ENCODE data around the gene OR2V1. TPM values are rescaled to one million over a fixed set of nuclear protein-coding genes. Genes with fewer than 3 reads are reported as not detected.
"Not testable (repeated sequence)": the region's sequence is repeated elsewhere in the genome, so short reads cannot be mapped to it uniquely, and the experiment has no call there.

The OR2V1 gene
- total RNA-seq, 1 donor, result not detected

DNA sequence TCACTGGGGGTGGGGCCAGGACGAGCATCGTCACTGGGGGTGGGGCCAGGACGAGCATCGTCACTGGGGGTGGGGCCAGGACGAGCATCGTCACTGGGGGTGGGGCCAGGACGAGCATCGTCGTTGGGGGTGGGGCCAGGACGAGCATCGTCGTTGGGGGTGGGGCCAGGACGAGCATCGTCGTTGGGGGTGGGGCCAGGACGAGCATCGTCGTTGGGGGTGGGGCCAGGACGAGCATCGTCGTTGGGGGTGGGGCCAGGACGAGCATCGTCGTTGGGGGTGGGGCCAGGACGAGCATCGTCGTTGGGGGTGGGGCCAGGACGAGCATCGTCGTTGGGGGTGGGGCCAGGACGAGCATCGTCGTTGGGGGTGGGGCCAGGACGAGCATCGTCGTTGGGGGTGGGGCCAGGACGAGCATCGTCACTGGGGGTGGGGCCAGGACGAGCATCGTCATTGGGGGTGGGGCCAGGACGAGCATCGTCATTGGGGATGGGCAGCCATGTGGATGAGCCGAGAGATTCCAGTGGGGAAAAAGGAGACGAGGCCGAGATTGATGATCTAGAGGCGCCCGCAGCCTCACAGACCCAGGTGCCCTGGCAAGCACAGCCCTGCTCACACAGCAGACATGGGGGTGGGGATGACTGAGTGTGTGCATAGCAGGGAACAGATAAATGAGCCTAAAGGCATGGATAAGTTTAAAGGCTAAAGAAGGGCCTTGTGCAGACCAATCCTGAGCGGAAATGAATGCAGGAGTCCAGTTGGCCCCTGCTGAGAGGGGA is 30.0 kb upstream of the OR2V1 start:
- DNase-seq (ENCODE audit: low read depth in 2 of 3, low spot score in 2 of 3), result peak in 2 of 3 donors; percentile 15 to 55

DNA sequence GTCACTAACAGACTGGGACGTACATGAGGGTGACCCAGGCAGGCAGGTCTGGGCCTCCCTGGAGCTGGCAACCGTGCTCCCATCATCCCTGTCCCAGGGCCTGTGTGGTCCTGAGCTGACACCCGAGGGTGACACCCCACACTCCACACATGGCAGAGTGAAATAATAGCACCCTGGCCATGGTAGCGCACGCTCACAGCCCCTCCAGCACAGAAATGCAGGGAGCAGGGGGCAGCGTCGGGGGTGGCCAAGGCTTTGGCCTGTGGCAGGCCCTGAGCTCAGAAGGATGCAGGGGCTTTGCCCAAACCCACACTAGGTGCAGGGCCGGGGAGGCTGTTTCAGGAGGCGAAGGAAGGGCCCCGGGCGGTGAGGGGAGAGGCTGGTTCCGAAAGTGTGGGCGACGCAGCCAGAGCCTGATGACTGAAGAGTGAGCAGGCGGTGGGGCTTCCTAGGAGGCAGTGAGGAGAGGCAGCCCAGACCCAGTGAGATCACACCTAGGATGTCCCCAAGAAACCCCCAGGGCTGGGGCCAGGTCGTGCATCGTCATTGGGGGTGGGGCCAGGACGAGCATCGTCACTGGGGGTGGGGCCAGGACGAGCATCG is 29.3 kb upstream of the OR2V1 start:
- DNase-seq (ENCODE audit: low read depth in 2 of 3, low spot score in 2 of 3), result peak; percentile 62 to 72 (median 66)

DNA sequence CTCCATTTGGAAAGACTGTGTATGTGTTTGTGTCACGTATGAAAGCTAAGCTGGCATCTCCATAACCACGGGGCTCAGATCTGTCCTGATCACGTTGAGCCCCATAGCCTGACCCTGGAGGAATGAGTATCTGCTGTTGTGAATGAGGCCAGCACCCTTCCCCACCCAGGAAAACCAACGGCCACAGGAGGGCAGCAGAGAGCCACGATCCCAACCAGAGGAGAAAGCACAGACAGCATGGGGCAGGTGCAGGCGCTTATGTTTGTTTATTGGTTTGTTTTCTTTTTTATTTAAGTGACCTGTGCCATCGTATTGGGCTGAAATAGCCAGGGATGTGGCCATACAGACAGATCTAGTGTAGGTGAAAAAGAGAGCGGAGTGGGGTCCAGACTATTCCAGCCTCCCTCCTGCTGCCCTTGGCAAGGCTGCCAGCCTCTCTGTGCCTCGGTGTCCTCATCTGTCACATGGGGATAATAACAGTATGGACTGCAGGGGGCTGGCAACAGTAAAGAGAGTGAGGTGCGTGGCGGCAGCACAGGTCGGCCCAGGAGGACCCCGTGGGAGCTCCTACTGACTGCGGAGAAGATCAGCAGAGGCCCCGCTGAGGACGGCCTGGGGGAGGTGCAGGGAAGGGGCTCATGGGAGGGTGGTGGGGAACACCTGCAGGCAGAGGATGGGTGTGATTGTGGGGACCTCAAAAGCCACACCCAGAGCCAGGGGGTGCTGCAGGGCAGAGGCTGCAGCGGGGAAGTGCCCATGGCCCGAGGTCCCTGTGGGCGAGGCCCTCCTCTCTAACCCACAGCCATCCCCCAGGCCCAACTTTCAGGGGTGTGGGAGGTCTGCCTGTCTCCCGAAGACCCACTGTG is 28.6 kb upstream of the OR2V1 start:
- peak; percentile 61 to 80 (median 74) for DNase-seq (ENCODE audit: low read depth in 2 of 3, low spot score in 2 of 3)

DNA sequence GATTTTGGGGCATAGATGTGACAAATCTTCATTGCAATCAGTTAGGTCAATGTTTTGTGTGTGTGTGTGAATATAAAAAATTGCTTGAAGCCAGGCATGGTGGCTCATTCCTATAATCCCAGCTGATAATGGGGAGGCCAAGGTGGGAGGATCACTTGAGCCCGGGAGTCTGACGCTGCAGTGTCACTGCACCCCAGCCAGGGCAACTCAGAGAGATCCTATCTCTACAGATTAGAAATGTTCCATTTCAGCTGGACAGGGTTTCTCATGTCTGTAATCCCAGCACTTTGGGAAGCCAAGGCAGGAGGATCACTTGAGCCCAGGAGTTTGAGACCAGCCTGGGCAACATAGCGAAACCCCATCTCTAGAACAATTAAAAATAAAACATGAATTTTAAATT is 27.9 kb upstream of the OR2V1 start:
- no peak for DNase-seq (ENCODE audit: low read depth in 2 of 3, low spot score in 2 of 3)

DNA sequence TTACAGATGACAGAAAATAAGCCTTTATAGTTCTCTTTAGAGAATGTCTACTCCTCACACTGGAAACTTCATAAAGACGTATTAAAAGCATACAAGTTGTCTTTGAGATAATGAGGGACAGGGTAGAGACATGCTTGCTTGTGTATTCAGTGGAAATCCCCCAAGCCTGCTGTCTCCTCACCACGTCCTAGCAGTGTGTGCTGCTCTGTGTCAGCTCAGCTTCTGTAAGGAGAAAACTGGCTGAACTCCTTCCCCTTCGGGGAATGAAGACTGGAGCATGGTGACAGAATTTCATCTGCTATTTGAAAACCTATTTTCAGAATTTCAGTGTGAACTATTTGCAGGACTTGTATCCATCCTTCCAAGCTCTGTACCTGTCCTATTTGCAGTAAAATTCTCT is 25.8 kb upstream of the OR2V1 start:
- no peak for DNase-seq (ENCODE audit: low read depth in 2 of 3, low spot score in 2 of 3)

DNA sequence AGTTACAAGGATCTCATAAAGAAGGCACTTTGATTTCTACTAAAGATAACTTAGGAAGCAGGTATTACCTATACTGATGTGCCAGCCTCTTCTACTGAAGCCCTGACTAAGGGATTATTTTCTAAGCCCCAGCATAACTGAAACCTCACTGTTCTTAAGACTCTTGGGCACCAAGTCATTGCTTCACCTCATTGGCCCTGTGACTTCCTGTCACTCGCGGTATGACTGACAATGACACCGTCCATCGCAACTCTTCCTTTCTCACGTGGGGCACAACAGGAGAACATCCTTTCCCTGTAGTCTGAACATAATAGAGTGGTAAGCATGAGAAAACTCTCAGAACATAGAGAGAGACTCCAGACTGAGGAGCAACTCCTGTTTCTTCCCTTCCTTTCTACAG is 22.8 kb upstream of the OR2V1 start:
- DNase-seq (ENCODE audit: low read depth in 2 of 3, low spot score in 2 of 3), result no peak

DNA sequence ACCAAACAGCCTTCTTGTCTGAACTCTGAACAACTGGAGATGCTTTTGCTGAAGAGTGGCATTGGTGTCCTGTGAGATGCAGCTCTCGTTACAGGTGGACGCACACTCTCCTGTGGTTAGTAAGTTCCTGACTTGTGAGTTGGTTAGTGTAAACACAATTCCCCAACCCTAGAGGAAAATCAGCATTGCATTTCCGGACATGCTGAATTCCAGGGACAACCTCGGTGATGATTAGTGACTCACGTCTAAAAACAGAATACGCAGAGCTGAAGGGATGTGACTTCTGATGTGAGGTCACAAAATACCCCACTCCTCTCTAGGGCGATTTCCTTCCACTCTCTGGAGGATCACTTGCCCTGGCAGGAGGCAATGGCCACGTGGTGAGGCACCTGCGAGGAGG is 21.4 kb upstream of the OR2V1 start:
- DNase-seq (ENCODE audit: low read depth in 2 of 3, low spot score in 2 of 3), result no peak

DNA sequence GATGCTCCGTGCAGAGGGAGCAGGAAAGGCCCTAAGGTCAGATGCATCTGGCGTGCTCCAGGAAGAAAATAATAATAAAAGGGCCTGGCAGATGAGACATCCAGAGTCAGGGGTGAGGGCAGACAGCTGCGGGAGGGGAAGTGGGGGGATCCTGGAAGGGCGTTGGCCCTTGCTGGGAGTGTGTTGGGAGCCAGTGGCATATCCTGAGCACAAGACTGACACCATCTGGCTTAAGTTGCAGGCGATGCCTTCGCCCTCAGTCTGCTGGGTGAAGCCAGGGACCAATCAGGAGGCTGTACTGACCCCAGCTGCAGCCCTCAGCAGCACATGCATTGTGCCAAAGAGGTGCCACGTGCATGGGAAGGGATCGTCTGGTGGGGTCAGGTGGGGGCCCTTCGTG is 20.2 kb upstream of the OR2V1 start:
- DNase-seq (ENCODE audit: low read depth in 2 of 3, low spot score in 2 of 3), result no peak

DNA sequence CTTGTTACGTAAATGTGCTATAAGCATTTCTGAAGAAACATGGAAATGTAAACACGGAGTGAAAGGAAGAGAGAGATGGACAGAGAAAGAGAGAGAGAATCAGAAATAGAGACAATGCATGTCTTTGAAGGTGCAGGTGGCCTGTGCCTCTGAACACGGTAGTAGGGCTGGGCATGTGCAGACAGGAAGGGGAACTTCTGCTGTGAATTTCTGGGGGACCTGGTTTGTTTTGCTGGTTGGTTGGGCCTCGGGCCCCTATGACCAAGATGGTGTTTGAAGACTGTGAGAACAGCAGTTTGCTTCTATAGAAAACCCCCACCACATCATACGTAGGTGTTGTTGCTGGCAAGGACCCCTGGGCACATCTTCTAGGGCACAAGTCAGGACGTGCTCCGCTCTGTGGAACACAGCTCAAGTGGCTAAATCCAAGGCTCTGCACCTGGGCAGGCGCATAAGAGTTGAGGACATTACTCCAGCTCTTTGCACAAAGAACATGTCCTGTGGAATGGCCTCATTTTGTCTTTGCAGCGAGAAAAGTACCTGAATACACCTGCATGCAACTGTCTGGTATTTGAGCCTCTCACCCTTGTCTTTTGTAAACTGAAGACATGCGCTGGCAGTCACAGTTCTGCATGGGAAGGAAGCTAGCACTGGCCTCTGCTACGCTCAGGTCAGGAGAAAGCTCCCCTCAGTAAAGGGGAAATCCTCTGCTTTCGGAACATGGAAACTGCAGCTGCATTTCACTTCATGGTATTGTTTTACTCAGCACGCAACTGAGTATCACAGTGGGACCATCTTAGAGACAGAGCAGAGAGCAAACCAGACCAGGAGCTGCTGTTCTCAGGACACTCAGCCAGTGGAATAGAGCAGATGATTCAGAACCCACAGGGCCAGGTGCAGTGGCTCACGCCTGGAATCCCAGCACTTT is 19.1 kb upstream of the OR2V1 start:
- no peak for DNase-seq (ENCODE audit: low read depth in 2 of 3, low spot score in 2 of 3)

DNA sequence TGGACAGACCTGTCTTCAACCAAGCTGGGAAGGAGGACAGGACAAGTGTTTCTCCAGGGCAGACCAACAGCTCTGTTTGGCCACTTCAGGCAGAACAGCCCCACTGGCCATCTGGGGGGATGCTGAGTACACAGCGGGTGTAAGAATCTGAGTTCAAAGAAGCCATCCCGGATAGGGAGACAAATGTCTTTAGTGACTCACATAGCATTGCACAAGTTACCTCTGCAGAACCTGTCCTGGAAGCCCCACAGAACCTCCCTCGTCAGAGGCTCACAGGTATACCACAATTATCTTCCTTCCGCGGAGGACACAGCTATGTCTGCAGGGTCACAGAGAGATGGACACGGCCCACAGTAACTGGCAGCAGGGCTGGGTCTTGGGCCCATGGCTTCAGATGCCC is 18.4 kb upstream of the OR2V1 start:
- no peak for DNase-seq (ENCODE audit: low read depth in 2 of 3, low spot score in 2 of 3)

DNA sequence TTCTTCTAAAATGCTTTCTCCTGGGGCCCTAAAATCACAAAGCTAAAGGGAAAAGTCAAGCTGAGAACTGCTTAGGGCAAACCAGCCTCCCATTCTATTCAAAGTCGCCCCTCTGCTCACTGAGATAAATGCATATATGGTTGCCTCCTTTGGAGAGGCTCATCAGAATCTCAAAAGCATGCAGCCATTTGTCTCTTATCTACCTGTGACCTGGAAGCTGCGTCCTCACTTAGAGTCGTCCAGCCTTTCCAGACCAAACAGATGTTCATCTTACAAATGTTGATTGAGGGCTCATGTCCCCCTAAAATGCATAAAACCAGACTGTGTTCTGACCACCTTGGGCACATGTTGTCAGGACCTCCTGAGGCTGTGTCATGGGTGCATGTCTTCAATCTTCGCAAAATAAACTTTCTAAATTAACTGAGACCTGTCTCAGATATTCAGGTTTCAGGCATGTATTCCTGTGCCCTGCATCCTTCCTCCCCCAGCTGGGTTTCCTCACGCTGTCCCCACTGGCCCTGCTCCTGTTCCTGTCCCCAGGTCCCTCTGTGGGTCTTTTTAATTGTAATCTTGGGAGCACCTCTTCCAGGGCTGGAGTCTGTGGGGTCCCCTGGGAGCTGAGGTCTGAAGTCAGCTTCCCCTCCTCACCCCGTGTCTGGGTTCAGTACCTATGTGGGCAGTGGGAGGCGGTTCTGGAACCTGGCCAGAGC is 16.1 kb upstream of the OR2V1 start, which contains the start of gene OR2V2:
OR2V2 (plus strand) TSS at position 660 of the 710 bp plus-strand sequence. CDS start 7,357 bp downstream, outside the sequence.
- not testable (repeated sequence) for DNase-seq (ENCODE audit: low read depth in 2 of 3, low spot score in 2 of 3)

DNA sequence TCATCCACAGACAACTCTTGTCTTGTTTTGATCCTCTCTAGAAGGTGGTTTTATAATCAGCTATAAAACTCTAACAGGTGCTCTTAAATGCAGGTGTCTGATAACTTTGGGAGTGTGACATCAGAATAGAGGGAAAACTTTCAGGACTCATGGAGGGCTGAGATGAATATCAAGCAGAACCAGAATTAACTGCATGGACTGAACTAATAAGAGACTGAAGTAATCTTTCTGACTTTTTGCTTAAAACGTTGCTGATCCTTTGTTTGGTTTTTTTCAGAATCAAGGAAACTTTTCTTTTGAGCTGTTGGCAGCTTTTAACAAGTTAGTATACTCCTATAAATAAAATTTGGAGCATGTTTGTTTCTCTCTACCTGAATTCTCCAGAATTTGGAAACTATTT is 14.2 kb upstream of the OR2V1 start:
- DNase-seq (ENCODE audit: low read depth in 2 of 3, low spot score in 2 of 3), result no peak

DNA sequence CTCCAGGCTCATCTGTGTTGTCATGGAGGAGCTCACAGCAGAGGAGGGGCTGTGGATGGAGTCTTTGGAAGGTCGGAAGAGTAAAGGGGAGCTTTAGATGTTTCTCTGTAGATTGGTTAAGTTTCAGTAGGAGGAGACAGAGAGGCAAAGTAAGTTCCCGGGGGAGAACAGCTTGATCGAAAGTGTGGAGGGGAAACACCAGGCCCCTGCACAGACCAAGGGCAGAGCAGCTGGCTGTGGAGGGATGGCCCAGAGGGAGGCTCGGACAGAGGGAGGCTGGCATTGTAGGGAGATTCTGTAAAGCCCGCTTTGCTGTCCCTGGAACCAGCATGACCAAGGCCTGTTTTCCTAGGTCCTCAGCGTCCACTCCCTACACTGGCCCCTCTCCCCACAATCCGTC is 11.1 kb upstream of the OR2V1 start:
- no peak for DNase-seq (ENCODE audit: low read depth in 2 of 3, low spot score in 2 of 3)

DNA sequence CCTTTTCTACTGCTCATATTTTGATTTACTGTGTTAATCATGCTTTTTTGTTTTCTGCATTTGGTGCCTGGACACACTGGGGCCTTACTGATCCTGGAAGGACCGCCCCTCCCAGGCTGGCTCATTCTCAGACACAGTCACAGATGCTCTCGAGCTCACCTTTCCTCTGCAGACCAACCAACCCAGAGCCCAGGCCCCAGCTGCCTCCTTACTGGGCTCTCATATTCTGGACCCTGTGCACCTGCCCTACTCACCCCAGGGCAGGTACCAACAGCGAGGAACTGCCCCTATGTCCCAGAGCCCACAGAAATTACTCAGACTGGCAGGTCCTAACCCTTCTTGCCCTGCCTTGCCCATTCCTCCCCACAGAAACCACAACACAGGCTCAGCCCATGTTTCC is 9.8 kb upstream of the OR2V1 start:
- no peak for DNase-seq (ENCODE audit: low read depth in 2 of 3, low spot score in 2 of 3)

DNA sequence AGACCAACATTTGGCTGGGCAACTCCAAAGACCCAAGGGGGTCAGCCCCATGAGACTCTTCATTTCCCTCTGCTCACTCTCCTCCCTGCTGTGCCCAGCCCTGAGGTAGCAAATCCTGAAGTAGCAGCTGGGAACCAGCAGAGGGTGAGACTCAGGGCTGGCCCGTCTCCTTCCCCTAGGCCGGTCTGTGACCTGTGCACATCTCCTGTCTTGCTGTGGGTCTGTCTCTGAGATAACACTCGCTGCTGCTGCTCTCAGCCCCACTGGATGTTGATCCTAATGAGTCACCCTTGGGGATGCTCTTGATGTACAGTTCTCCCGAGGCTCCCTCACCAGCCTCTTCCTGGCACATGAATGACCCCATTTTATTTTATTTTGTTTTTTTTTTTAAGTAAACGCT is 7.3 kb upstream of the OR2V1 start:
- DNase-seq (ENCODE audit: low read depth in 2 of 3, low spot score in 2 of 3), result no peak

DNA sequence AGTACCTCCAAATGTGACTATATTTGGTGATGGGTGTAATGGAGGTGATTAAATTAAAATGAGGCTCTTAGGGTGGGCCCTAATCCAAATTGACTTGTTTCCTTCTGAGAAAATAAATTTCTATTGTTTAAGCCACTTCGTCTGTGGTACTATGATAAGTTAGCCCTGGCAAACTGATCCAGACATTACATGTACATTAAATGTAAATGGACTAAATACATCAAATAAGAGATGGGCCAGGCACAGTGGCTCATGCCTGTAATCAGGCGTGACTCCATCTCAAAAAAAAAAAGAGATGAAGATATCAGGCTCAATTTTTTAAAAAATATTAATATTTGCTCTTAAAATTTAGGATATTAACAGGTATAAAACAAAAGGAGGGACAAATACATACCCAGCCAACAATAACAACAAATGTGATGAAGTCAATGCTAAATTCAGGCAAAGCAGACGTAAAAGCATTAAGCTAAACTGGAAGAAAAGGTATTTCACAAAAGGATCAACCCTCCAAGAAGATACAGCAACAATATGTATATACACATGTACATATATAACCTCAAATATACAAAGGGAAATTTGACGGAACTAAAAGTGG is 5.5 kb upstream of the OR2V1 start:
- DNase-seq (ENCODE audit: low read depth in 2 of 3, low spot score in 2 of 3), result no peak

DNA sequence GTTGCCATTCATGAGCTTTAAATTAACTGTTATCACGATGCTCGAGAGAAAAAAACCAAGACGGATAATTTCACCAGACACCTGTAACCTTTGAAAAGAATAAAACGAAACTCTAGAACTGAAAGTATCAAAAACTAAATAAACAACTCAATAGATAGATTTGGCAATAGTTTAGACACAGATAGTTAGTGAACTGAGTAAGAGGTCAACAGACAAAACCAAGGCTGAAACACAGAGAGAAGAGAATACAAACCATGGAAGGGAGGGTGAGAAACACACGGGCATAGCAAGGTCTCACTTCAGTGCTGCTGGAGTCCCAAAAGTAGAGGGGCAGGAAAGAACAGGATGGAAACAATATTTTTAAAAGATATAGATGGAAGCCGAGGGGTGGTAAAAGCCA is 3.3 kb upstream of the OR2V1 start:
- no peak for DNase-seq (ENCODE audit: low read depth in 2 of 3, low spot score in 2 of 3)

DNA sequence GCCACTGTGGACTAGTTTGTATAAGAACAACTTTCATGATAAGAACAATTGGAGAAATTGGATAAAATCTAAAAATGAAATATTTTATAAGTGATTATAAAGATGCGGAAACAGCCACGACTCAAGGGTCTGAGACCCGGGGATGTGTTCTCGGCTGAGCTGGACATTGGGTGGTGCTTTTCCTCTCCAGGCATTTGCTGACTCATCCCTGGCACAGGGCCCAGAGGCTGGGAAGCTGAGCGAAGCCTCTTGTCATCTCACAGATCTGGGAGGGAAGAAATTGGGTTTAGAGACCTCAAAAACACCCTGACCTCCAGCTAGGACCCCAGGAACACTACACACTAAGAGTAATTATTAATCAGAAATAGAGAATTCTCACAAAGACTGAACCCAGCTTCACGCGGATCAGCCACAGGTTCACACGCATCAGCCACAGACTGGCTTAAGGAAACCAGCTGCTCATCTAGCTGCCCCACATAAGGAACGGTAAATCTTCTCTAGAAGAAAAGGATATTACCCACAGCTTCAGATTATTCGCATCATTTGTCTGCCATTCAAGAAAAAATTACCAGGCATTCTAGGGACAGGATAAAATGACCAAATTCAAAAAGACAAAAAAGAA is 2.8 kb upstream of the OR2V1 start:
- peak in 2 of 3 donors; percentile 24 to 27 for DNase-seq (ENCODE audit: low read depth in 2 of 3, low spot score in 2 of 3)

DNA sequence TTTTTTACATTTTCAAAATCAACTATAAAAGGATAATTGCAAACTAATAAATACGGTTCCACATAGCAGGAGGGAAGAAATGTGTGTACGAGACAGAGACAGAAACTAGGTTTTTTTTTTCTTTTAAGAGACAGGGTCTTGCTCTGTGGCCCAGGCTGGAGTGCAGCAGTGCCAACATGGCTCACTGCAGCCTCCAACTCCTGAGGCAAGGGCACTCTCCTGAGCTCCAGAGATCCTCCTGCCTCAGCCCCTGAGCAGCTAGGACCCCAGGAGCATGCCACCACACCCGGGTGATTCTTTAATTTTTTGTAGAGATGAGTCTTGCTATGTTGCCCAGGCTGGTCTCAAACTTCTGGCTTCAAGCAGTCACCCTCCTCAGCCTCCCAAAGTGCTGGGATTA is 2.1 kb upstream of the OR2V1 start:
- DNase-seq (ENCODE audit: low read depth in 2 of 3, low spot score in 2 of 3), result no peak
